AG04449 (cell line): ENCODE data around the gene AMOTL2.

Source experiments
- CTCF ChIA-PET: fragments of 350-600 bp; formaldehyde crosslinking; extraction: SDS; loops from one replicate; lab custom pipeline; 2021; ENCODE audit warnings: antibody characterized with exemption; lab: Yijun Ruan, JAX
- POLR2A ChIA-PET: fragments of 400-600, 350-600 bp; formaldehyde crosslinking; extraction: SDS; loops from one replicate; lab custom pipeline; 2020; ENCODE audit warnings: antibody characterized with exemption, inconsistent platforms; lab: Yijun Ruan, JAX
- DNase-seq: peaks from one replicate; pipeline ENCODE4 v3.0.0-alpha.2; 2010; ENCODE audit warnings: low read depth, low spot score
- H3K4me3 ChIP-seq: 2 replicates; pipeline ENCODE4 v1.5.1; 2011; ENCODE audit warnings: low read depth, mild to moderate bottlenecking, control low read depth, low read length
- CTCF ChIP-seq: IDR thresholded peaks from one replicate; pipeline ENCODE4 v1.5.1; 2011; ENCODE audit warnings: mild to moderate bottlenecking, moderate library complexity, low read length, control low read depth, inconsistent platforms; ENCODE audit not compliant: insufficient read depth; ENCODE audit errors: missing control alignments

The AMOTL2 gene

GRCh38 chr3:134342259-134342658 is 32.0 kb downstream of the AMOTL2 start:
- TF ChIP-seq CTCF = no peak
- CTCF ChIA-PET = interaction anchor here (2.0 kb wide), 1 partner anchor 31 kb away, joined by 4 read pairs; no protein-coding TSS in a partner anchor
- POLR2A ChIA-PET = no interaction called here
- no peak for DNase-seq
- H3K4me3 ChIP-seq = no peak overlapping the region

- no peak overlapping the region for H3K4me3 ChIP-seq
- DNase-seq = no peak
- TF ChIP-seq CTCF = no peak
- POLR2A ChIA-PET = interaction anchor here (1.1 to 3.3 kb wide), 2 partner anchors 8 to 12 kb away, joined by 4 to 26 read pairs; no protein-coding TSS in a partner anchor
- CTCF ChIA-PET = interaction anchor here (1.1 to 2.0 kb wide), 4 partner anchors 14 to 126 kb away, joined by 3 to 6 read pairs (median 4); no protein-coding TSS in a partner anchor
Observed at GRCh38 chr3:134341389-134341788, 32.9 kb downstream of the AMOTL2 start.

GRCh38 chr3:134340982-134341365 is 33.3 kb downstream of the AMOTL2 start:
- POLR2A ChIA-PET = interaction anchor here (0.7 to 3.3 kb wide), 3 partner anchors 9 to 23 kb away, joined by 3 to 26 read pairs (median 4); no protein-coding TSS in a partner anchor
- CTCF ChIA-PET = interaction anchor here (1.1 to 2.0 kb wide), 5 partner anchors 10 to 127 kb away, joined by 3 to 6 read pairs (median 4); no protein-coding TSS in a partner anchor
- TF ChIP-seq CTCF = no peak
- no peak overlapping the region for H3K4me3 ChIP-seq
- no peak for DNase-seq

- POLR2A ChIA-PET = interaction anchor here (0.7 to 3.3 kb wide), 3 partner anchors 9 to 23 kb away, joined by 3 to 26 read pairs (median 4); no protein-coding TSS in a partner anchor
- no peak for TF ChIP-seq CTCF
- CTCF ChIA-PET = interaction anchor here (0.6 to 2.0 kb wide), 8 partner anchors 9 to 129 kb away, joined by 3 to 6 read pairs (median 3); no protein-coding TSS in a partner anchor
- H3K4me3 ChIP-seq = no peak overlapping the region
- no peak for DNase-seq
Observed at GRCh38 chr3:134340362-134340981, 33.8 kb downstream of the AMOTL2 start.

GRCh38 chr3:134339913-134340312 is 34.3 kb downstream of the AMOTL2 start:
- CTCF ChIA-PET = interaction anchor here (0.6 to 1.3 kb wide), 5 partner anchors 9 to 128 kb away, joined by 3 to 4 read pairs (median 3); no protein-coding TSS in a partner anchor
- H3K4me3 ChIP-seq = no peak overlapping the region
- DNase-seq = no peak
- POLR2A ChIA-PET = interaction anchor here (3.3 kb wide), 1 partner anchor 10 kb away, joined by 26 read pairs; no protein-coding TSS in a partner anchor
- no peak for TF ChIP-seq CTCF

GRCh38 chr3:134339331-134339730 is 34.9 kb downstream of the AMOTL2 start:
- DNase-seq = no peak
- H3K4me3 ChIP-seq = no peak overlapping the region
- no peak for TF ChIP-seq CTCF
- ChIA-PET POLR2A (interaction anchor here (0.6 to 3.3 kb wide), 3 partner anchors 11 to 24 kb away, joined by 3 to 26 read pairs (median 4); no protein-coding TSS in a partner anchor), CTCF (interaction anchor here (0.6 to 1.0 kb wide), 2 partner anchors 127 to 139 kb away, joined by 3 read pairs; no protein-coding TSS in a partner anchor)
